Activated naive CD4-positive, alpha-beta T cell treated with anti-CD3 and anti-CD28 coated beads, Interleukin-2, amount 10 ng/mL, durations not matched to agents 7 days and 5 days (primary cell): ENCODE results near the gene DIRAS1.

Experiments used
- CTCF ChIA-PET: fragments of 350-600 bp; sonication (Branson Sonifier 250); formaldehyde crosslinking; loops from one replicate; lab custom pipeline; 2021; ENCODE audit warnings: antibody characterized with exemption; lab: Charles Lee
- DNase-seq: peaks from one replicate; pipeline ENCODE4 v3.0.0-alpha.2; 2020
- H3K27ac Mint-ChIP-seq: one replicate; pipeline ENCODE4 v1.8.0; 2021; ENCODE audit warnings: mild to moderate bottlenecking, moderate library complexity, mixed read lengths
- H3K27me3 Mint-ChIP-seq: one replicate; pipeline ENCODE4 v1.8.0; 2021; ENCODE audit warnings: mild to moderate bottlenecking, mixed read lengths
- H3K36me3 Mint-ChIP-seq: one replicate; pipeline ENCODE4 v1.8.0; 2021; ENCODE audit warnings: mixed read lengths
- H3K4me1 Mint-ChIP-seq: one replicate; pipeline ENCODE4 v1.8.0; 2021; ENCODE audit warnings: mixed read lengths
- H3K4me3 Mint-ChIP-seq: one replicate; pipeline ENCODE4 v1.8.0; 2021; ENCODE audit warnings: mild to moderate bottlenecking, moderate library complexity, mixed read lengths
- H3K9me3 Mint-ChIP-seq: one replicate; pipeline ENCODE4 v1.8.0; 2021; ENCODE audit warnings: mixed read lengths

DIRAS1 gene

DNA sequence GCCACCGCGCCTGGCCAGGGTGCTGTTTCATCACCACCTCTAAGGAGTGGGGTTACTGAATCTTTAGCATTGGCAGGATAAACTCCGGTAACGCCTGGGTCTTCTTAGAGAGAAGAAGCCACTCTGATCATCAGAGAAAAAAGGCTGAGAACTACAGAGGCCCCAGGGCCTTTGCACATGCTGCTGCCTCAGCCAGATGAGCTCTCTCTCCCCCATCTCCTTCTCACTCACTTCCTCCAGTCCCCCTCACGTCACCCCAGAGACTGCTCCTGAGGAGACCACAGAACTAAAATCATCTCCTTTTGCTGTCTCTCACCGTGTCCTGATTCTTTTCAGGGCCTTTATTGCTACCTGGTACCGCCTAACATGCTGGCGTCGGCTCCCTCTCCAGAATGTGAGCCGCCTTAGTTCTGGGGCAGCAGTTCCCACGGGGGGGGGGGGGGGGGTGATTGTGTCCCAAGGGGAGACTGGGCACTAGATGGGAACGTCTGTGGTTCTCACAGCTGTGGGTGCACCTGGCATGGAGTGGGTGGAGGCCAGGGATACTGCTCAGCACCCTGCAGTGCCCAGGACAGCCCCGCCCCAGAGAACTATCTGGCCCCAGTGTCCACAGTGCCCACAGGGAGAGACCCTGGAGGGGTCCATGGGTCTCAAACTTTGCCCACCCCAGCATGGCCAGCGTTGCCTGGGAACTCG lies 5.1 kb upstream of the DIRAS1 start:
- peaks cover 3% of the 10 kb centered on the region for H3K4me1 Mint-ChIP-seq
- H3K9me3 Mint-ChIP-seq = no peaks in the 10 kb centered on the region
- CTCF ChIA-PET = no interaction called here
- H3K4me3 Mint-ChIP-seq = no peak overlapping the region
- no peaks in the 10 kb centered on the region for H3K36me3 Mint-ChIP-seq
- no peak overlapping the region for H3K27ac Mint-ChIP-seq
- peaks cover 58% of the 10 kb centered on the region for H3K27me3 Mint-ChIP-seq
- no peak for DNase-seq

DNA sequence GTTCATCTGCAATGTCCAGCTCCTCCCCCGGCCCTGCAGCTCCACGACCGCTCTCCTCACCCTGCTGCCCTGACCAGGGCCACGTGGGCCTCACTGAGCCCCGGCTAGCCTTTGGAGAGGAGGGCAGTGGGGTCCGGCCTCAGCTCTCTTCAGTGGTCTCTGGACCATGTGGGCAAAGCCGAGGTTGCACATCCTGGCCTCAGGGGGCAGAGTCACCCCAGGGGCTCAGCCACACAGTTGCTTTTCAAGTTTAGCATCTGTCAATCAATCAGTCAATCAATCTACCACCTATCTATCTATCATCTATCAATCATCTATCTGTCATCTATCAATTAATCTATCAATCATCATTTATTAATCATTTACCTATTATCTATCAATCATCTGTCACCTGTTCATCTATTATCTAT lies 3.0 kb upstream of the DIRAS1 start:
- Mint-ChIP-seq H3K4me3 (no peak overlapping the region), H3K36me3 (no peaks in the 10 kb centered on the region), H3K9me3 (no peaks in the 10 kb centered on the region), H3K27ac (no peak overlapping the region), H3K27me3 (peaks cover 74% of the 10 kb centered on the region), H3K4me1 (peaks cover 7% of the 10 kb centered on the region)
- no peak for DNase-seq
- CTCF ChIA-PET = interaction anchor here (2.3 kb wide), 1 partner anchor 76 kb away, joined by 8 read pairs; no protein-coding TSS in a partner anchor

DNA sequence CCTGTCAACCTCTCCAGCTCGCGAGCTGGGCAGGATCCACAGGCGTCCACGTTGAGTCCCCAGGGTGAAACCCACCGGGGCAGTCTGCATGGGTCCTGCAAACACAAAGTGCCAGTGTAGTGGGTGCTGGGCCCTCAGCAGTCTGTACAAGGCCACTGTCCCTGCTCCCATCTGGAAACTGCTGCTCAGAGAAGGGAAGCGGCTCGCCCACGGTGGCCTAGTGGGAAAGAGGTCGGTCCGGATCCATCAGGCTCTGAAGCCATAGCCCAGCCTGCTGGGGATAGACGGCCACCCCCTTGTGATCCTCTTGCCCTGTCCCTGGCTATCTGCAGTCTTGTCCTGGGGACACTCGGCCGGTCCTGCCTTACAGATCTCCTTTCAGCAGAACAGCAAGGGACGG lies 2.6 kb upstream of the DIRAS1 start:
- no peak for DNase-seq
- no peak overlapping the region for H3K27ac Mint-ChIP-seq
- H3K4me1 Mint-ChIP-seq = peaks cover 7% of the 10 kb centered on the region
- H3K36me3 Mint-ChIP-seq = no peaks in the 10 kb centered on the region
- no peak overlapping the region for H3K4me3 Mint-ChIP-seq
- H3K9me3 Mint-ChIP-seq = no peaks in the 10 kb centered on the region
- peaks cover 79% of the 10 kb centered on the region for H3K27me3 Mint-ChIP-seq
- CTCF ChIA-PET = interaction anchor here (2.3 kb wide), 1 partner anchor 75 kb away, joined by 8 read pairs; no protein-coding TSS in a partner anchor

DNA sequence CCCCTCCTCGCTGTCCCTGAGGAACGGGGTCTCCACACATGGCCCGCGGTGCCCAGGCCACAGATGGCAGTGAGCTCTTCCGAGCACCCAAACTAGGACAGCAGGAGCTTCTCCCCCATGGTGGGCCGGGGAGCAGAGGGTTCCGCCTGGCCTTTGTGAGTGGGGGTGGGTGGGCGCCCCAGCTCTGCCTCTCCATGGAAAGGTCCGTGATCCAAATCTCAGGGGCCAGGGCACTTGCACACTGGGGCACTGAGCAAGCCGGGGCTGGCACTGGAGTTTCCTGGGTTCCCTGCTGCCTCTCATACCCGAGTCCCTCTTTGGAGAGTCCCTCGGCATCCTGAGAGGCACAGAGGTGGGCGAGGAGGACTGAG lies 2.2 kb upstream of the DIRAS1 start:
- Mint-ChIP-seq H3K4me1 (peaks cover 7% of the 10 kb centered on the region), H3K36me3 (no peaks in the 10 kb centered on the region), H3K27ac (no peak overlapping the region), H3K4me3 (no peak overlapping the region), H3K9me3 (no peaks in the 10 kb centered on the region), H3K27me3 (peaks cover 81% of the 10 kb centered on the region)
- CTCF ChIA-PET = interaction anchor here (2.3 kb wide), 1 partner anchor 75 kb away, joined by 8 read pairs; no protein-coding TSS in a partner anchor
- no peak for DNase-seq

DNA sequence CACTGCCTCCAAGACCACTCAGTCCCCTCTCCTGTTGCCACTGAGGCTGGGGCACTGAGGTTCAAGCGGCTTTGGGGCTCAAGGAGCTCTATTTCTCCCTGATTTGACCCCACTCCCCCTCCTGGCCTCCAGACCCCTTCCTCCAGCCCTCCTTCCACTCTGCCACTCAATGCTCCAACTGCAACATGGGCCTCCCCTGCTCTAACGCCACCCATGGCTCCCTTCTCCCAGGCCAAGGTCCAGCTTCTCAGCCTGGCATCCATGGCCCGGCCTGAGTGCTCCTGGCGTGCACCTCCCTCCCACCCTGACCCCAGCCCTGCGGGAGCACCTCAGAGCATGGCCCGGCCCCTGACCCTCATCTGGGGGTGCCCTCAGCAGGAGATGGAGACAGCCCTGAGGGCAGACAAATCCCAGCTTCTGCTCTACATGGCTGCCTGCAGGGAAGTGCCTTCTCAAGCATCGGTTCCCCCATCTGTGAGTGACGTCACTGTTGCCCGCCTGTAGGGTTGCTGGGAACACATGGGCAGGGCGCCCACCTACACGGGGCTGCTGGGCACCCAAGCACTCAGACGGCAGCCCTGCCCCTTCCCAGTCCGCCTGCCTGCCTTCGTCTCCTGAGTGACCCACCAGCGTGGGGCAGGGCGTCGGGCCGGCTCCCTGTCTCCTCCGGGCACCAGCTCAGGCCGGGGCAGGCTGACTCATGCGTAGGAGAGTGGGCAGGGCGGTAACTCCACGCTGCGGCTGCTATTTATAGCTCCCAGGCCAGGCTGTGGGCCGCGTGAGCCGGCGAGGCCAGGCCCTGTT lies 1.6 kb upstream of the DIRAS1 start:
- Mint-ChIP-seq H3K36me3 (no peaks in the 10 kb centered on the region), H3K9me3 (no peaks in the 10 kb centered on the region), H3K27me3 (peaks cover 82% of the 10 kb centered on the region), H3K4me3 (no peak overlapping the region), H3K4me1 (peaks cover 7% of the 10 kb centered on the region), H3K27ac (no peak overlapping the region)
- DNase-seq = no peak
- CTCF ChIA-PET = interaction anchor here (2.3 kb wide), 1 partner anchor 74 kb away, joined by 8 read pairs; no protein-coding TSS in a partner anchor

DNA sequence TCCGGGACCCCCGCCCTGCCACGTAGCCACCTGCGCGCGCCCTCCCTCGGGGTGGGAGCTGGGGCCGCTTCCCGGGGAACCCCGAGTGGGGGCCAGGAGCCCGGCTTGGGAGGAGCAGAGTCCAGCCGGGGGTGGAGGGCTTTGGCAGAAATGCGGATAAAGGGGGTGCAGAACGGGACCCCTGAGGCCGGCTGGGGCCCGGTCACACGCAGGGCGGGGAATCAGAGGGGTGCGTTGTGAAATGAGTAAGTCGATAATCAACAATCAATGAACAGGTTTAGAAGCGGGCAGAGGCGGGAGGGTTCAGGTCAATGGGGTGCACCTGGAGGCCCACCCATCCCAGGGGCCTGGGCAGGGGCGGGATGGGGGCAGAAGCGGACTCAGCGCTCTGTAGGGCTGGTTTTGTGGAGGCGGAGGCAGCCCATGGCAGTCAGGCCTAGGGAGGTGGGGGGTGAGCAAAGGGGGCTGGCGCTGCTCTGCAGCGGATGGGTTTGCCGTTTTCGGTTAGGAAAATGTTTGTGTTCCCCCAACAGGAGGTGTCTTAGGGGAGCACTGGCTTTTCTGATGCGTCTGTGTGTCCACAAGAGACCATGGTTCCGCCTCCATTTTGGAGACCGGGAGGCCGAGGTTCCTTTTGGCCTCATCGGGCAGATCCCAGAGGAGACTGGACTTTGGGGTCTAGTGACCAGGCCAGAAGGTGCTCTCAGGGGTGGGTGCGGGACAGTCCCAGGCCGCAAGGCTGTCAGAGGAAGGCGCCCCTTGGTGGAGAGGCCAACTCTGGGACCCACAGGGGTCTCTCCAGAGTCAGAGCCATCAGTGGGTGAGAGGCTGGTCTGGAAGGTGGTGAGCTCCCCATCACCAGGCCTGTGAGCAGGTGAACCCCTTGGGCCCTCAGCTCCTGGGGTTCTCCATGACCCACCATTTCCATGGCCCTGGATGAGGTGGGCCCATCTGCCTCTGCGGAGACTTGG lies 683 bp upstream of the DIRAS1 start:
- peaks cover 7% of the 10 kb centered on the region for H3K4me1 Mint-ChIP-seq
- H3K27me3 Mint-ChIP-seq = peaks cover 79% of the 10 kb centered on the region
- no peak overlapping the region for H3K4me3 Mint-ChIP-seq
- no peaks in the 10 kb centered on the region for H3K36me3 Mint-ChIP-seq
- CTCF ChIA-PET = interaction anchor here (2.3 kb wide), 1 partner anchor 74 kb away, joined by 8 read pairs; no protein-coding TSS in a partner anchor
- H3K9me3 Mint-ChIP-seq = no peaks in the 10 kb centered on the region
- no peak for DNase-seq
- H3K27ac Mint-ChIP-seq = no peak overlapping the region

DNA sequence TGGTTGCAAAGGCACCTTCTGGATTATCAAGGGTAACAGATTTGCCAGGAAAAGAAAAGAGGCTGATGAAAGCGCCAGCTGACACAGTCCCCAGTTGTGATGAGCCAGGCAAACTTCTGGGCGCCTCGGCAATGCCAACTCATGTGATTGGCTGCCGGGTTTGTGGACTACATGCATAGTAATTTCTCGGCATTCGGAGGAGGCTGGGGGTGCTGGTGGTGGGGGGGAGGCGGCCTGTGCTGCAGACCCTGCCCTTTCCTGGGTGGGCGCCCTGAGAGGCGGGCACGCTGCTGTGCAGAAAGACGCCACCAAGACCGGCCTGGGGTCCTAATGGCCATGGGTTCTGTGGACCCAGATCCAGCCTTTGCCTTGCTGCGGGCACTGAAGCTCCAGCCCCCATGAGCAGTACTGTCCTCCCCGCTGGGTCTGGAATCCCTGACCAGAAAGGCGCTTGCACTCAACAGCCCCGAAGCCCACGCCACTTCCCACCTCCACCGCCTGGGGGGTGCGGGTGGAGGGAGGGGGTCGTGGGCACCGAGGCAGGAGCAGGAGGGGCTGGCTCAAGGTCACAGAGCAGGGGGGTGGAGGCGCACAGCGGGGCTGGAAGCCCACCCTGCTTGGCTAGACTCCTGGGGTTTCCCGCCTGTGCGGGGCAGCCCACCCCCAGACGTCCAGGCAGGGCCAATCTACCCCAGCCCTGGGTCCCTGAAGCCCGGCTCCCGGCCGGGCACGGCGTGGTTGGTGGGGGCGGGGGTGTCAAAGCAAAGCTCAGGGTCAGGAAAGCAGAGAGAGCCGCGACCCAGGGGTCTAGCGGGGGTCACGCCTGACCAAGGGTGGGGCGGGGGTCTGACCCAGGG lies 1.0 kb downstream of the DIRAS1 start:
- Mint-ChIP-seq H3K27me3 (peaks cover 66% of the 10 kb centered on the region), H3K36me3 (peaks cover 4% of the 10 kb centered on the region), H3K4me1 (peaks cover 7% of the 10 kb centered on the region), H3K4me3 (peak overlapping the region; percentile 26), H3K27ac (no peak overlapping the region), H3K9me3 (peaks cover 8% of the 10 kb centered on the region)
- no peak for DNase-seq
- CTCF ChIA-PET = no interaction called here

DNA sequence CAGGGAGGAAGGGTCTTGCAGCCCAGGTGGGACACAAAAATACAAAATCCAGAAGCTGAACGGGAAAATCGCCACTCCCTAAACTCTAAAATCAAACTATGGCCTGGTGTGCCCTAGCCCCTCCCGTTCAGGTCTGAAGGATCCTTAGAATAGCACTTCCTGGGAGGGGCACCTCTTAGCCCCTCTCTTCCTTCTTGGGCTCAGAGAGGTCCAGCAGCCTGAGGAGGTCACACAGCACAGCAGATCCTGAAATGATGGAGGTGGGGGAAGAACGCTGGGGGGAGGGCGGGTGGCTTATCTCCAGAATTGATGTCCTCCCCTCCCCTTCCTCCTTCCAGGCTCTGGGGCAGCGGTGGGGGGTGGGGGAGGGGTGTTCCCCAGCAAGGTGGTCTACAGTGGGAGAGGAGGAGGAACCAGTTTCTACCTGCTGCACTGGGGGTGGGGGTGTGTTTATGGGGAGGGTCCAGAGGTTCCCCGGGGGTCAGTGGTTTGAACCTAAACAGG lies 1.9 kb downstream of the DIRAS1 start:
- H3K27me3 Mint-ChIP-seq = peaks cover 66% of the 10 kb centered on the region
- H3K36me3 Mint-ChIP-seq = peaks cover 4% of the 10 kb centered on the region
- no peak for DNase-seq
- H3K4me1 Mint-ChIP-seq = peaks cover 7% of the 10 kb centered on the region
- H3K27ac Mint-ChIP-seq = no peak overlapping the region
- CTCF ChIA-PET = no interaction called here
- peaks cover 11% of the 10 kb centered on the region for H3K9me3 Mint-ChIP-seq
- H3K4me3 Mint-ChIP-seq = no peak overlapping the region

DNA sequence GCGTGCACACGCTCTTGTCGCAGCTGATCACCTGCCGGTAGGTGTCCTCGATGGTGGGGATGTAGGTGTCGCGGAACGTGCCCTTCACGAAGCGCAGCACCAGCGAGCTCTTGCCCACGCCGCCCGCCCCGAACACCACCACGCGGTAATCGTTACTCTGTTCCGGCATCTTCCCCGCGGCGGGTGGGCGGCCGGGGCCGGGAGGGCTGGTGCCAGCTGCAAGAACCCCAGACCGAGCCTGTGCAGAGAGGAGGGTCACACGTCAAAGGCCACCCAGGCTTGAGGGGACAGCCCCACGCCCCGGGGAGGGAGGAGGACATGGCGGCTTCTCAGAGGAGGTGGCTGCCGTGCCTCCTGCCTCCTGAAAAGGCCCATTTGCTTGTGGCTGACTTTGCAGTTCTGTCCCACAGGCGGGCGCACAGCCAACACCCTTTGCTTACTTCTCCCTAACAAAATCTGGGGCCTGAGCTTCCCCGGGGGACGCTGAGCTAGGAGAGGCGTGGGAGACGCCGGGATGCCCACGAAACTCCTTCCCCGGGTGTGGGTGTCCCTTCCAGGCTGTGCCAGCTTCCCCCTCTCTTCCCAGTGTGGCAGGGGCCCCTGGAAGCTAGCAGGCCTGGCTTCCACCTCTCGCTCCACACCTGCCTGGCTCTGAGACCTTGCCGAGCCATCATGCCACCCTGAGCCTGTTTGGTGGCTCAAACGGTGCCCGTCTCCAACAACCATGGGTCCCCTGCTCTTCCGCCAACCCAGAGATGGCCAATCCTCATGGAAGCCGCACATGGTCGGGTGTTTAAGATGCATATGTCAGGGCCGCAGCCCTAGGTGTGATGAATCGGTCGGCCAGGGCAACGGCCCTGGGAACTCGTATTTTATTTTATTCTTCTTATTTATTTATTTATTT lies 3.3 kb downstream of the DIRAS1 start:
- CTCF ChIA-PET = no interaction called here
- Mint-ChIP-seq H3K27ac (no peak overlapping the region), H3K4me3 (no peak overlapping the region), H3K36me3 (peaks cover 4% of the 10 kb centered on the region), H3K4me1 (peaks cover 7% of the 10 kb centered on the region), H3K27me3 (peaks cover 52% of the 10 kb centered on the region), H3K9me3 (peaks cover 11% of the 10 kb centered on the region)
- no peak for DNase-seq

DNA sequence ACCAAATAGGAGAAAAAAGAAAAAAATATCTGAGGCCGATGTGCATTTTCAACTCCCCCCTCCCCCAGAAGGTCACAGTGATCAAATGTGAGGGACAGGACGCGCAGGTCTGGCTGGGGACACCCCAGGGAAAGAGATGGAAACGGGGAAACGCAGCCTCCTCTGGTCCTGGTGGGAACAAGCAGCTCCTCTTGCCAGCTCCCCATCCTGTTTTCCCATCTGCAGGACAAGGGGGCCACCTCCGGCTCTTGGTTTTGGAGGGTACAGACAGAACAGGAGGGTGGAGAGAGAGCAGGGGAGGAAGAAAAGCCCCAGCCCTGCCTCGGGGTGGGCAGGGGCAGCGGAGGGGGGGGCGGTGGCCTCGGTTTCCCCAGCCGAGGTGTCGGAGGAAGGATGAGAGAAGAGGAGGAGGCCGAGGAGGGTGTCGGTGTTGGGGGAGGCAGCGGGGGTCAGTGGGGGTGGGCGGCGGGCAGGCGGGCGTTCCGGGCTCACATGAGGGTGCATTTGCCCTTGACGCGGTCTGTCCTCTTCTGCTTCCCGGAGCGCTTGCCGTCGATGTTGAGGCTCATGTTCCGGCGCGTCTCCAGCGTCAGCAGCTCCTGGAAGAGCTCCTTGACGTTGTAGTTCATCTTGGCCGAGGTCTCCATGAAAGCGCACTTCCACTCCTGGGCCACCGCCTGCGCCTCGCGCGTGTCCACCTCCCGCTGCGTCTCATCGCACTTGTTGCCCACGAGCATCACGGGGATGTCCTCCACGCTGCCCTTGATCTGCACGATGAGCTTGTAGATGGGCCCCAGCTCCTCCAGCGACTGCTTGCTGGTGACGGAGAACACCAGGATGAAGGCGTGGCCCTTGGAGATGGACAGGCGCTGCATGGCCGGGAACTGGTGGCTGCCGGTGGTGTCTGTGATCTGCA lies 4.2 kb downstream of the DIRAS1 start:
- CTCF ChIA-PET = no interaction called here
- peaks cover 11% of the 10 kb centered on the region for H3K9me3 Mint-ChIP-seq

DNA sequence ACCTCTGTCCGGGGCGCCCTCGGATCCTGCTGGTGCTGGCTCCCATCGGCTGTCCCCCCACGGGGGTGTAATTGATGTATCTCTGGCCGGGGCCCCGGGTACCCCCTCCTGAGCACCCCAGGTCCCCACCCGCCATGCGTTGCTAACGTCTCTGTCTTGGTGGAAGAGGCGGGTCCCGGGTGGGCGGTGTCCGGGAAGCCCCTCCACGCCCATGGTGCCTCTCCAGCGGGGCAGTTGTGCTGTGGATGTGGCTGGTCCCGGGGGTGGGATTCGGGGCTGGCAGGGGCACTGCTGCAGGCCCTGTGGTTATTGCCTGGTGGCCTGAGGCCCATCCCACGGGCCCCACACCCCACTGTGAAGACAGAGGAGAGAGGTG lies 4.9 kb downstream of the DIRAS1 start:
- Mint-ChIP-seq H3K9me3 (peaks cover 11% of the 10 kb centered on the region), H3K4me1 (peaks cover 4% of the 10 kb centered on the region), H3K36me3 (peaks cover 4% of the 10 kb centered on the region), H3K4me3 (no peak overlapping the region), H3K27ac (no peak overlapping the region), H3K27me3 (peaks cover 41% of the 10 kb centered on the region)
- CTCF ChIA-PET = no interaction called here
- no peak for DNase-seq

More for the DNA sequence above, 4.2 kb downstream of the DIRAS1 start:
- H3K4me1 Mint-ChIP-seq = peaks cover 7% of the 10 kb centered on the region
- H3K27me3 Mint-ChIP-seq = peaks cover 47% of the 10 kb centered on the region
- H3K4me3 Mint-ChIP-seq = no peak overlapping the region
- H3K36me3 Mint-ChIP-seq = peaks cover 4% of the 10 kb centered on the region
- DNase-seq = no peak
- H3K27ac Mint-ChIP-seq = no peak overlapping the region
